IMR-90 (cell line): ENCODE data around the gene FFAR3. TPM values are rescaled to one million over a fixed set of nuclear protein-coding genes. Genes with fewer than 3 reads are reported as not detected.

Source experiments
- ATAC-seq: fragments of 200-7000 bp; cut with Tn5 transposase; 2 replicates; pipeline ENCODE4 v1.9.1; 2020; ENCODE audit warnings: low read depth, mild to moderate bottlenecking, moderate library complexity
- BruUV-seq: library from RNA; stranded (reverse); fragments of 400-500 nt; replicated peaks from 2 replicates; lab custom pipeline; 2021; lab: Mats Ljungman, UMichigan
- CTCF ChIA-PET: fragments of 300-600 bp; formaldehyde crosslinking; extraction: SDS; loops from one replicate; lab custom pipeline; 2021; ENCODE audit warnings: antibody characterized with exemption; lab: Yijun Ruan, JAX
- POLR2A ChIA-PET: fragments of 300-600 bp; sonication (Branson Sonifier 250); formaldehyde crosslinking; loops from one replicate; lab custom pipeline; 2022; ENCODE audit warnings: antibody characterized with exemption; ENCODE audit not compliant: unreplicated experiment; lab: Charles Lee
- DNase-seq: peaks from one replicate; pipeline ENCODE4 v3.0.0; 2013
- H2AFZ ChIP-seq: replicated peaks from 2 replicates; pipeline ENCODE3; 2013; ENCODE audit warnings: low read length, mild to moderate bottlenecking; ENCODE audit not compliant: poor library complexity
- H2AK5ac ChIP-seq: 2 replicates; pipeline ENCODE4 v1.6.1; 2013; ENCODE audit warnings: low read depth, low read length, inconsistent platforms
- H2AK9ac ChIP-seq: replicated peaks from 2 replicates; pipeline ENCODE3; 2013; ENCODE audit warnings: mild to moderate bottlenecking, low read depth, low read length, moderate library complexity; ENCODE audit not compliant: poor library complexity
- H2BK120ac ChIP-seq: 2 replicates; pipeline ENCODE4 v1.6.1; 2013; ENCODE audit warnings: low read depth, low read length, inconsistent platforms
- H2BK15ac ChIP-seq: 3 replicates; pipeline ENCODE4 v1.6.1; 2013; ENCODE audit warnings: low read depth, low read length, inconsistent platforms
- H2BK20ac ChIP-seq: 2 replicates; pipeline ENCODE4 v1.6.1; 2013; ENCODE audit warnings: low read depth, mild to moderate bottlenecking, inconsistent platforms, low read length, moderate library complexity
- H2BK5ac ChIP-seq: 2 replicates; pipeline ENCODE4 v1.6.1; 2013; ENCODE audit warnings: mild to moderate bottlenecking, low read depth, low read length, inconsistent platforms; ENCODE audit not compliant: poor library complexity, severe bottlenecking
- H3K14ac ChIP-seq: replicated peaks from 2 replicates; pipeline ENCODE4 v1.6.1; 2013; ENCODE audit warnings: low read depth, low read length, inconsistent platforms
- H3K18ac ChIP-seq: 2 replicates; pipeline ENCODE4 v1.6.1; 2013; ENCODE audit warnings: low read depth, low read length, control low read depth
- H3K23ac ChIP-seq: 2 replicates; pipeline ENCODE4 v1.6.1; 2013; ENCODE audit warnings: low read depth, low read length, inconsistent platforms
- H3K27ac ChIP-seq: 2 replicates; pipeline ENCODE4 v1.5.1; 2013; ENCODE audit warnings: mild to moderate bottlenecking, control low read depth, low read length; ENCODE audit not compliant: insufficient read depth
- H3K27me3 ChIP-seq: 2 replicates; pipeline ENCODE4 v1.6.1; 2013; ENCODE audit warnings: low read length; ENCODE audit not compliant: control insufficient read depth, insufficient read depth
- H3K36me3 ChIP-seq: 2 replicates; pipeline ENCODE4 v1.6.1; 2013; ENCODE audit warnings: low read length, mixed read lengths; ENCODE audit not compliant: control insufficient read depth, insufficient read depth
- H3K4ac ChIP-seq: 2 replicates; pipeline ENCODE4 v1.6.1; 2013; ENCODE audit warnings: low read depth, low read length, inconsistent platforms
- H3K4me1 ChIP-seq: 2 replicates; pipeline ENCODE4 v1.6.1; 2013; ENCODE audit warnings: low read length, mixed read lengths; ENCODE audit not compliant: control insufficient read depth, insufficient read depth
- H3K4me2 ChIP-seq: 2 replicates; pipeline ENCODE4 v1.6.1; 2013; ENCODE audit warnings: low read depth, mild to moderate bottlenecking, control low read depth, low read length, moderate library complexity
- H3K4me3 ChIP-seq: 2 replicates; pipeline ENCODE4 v1.5.1; 2013; ENCODE audit warnings: low read depth, mild to moderate bottlenecking, control low read depth, low read length, moderate library complexity; ENCODE audit not compliant: insufficient read depth
- H3K56ac ChIP-seq: 2 replicates; pipeline ENCODE4 v1.6.1; 2013; ENCODE audit warnings: low read length, inconsistent platforms; ENCODE audit not compliant: insufficient read depth; ENCODE audit errors: extremely low read depth
- H3K79me1 ChIP-seq, 2 experiments: 2 replicates each; pipeline ENCODE4 v1.6.1; 2013; ENCODE audit warnings: low read length in 2 of 2, inconsistent platforms in 1 of 2, low read depth in 1 of 2
- H3K9ac ChIP-seq: 2 replicates; pipeline ENCODE4 v1.6.1; 2013; ENCODE audit warnings: low read depth, low read length, control low read depth
- H3K9me1 ChIP-seq: 2 replicates; pipeline ENCODE4 v1.6.1; 2013; ENCODE audit warnings: low read length, inconsistent platforms; ENCODE audit not compliant: insufficient read depth
- H3K9me3 ChIP-seq: 2 replicates; pipeline ENCODE4 v1.6.1; 2013; ENCODE audit warnings: low read length; ENCODE audit not compliant: control insufficient read depth, insufficient read depth
- H4K20me1 ChIP-seq: 2 replicates; pipeline ENCODE4 v1.6.1; 2013; ENCODE audit warnings: low read length, inconsistent platforms; ENCODE audit not compliant: insufficient read depth
- H4K5ac ChIP-seq: 2 replicates; pipeline ENCODE4 v1.6.1; 2013; ENCODE audit warnings: mild to moderate bottlenecking, low read depth, low read length, control low read depth
- H4K8ac ChIP-seq, 2 experiments: 2 replicates each; pipeline ENCODE4 v1.6.1; 2013; ENCODE audit warnings: low read depth in 2 of 2, low read length in 2 of 2, control low read depth in 1 of 2, inconsistent platforms in 1 of 2
- H4K91ac ChIP-seq: 2 replicates; pipeline ENCODE4 v1.6.1; 2013; ENCODE audit warnings: low read depth, low read length, inconsistent platforms; ENCODE audit not compliant: insufficient read depth
- BHLHE40 ChIP-seq: fragments of 150-350 bp; IDR thresholded peaks from 2 replicates; pipeline ENCODE4 v1.6.1; 2016; ENCODE audit warnings: mild to moderate bottlenecking, low read depth, low read length
- CEBPB ChIP-seq: IDR thresholded peaks from 2 replicates; pipeline ENCODE4 v1.6.1; 2012; ENCODE audit warnings: low read depth, low read length, improper control_type of control experiment
- CHD1 ChIP-seq: IDR thresholded peaks from 2 replicates; pipeline ENCODE4 v1.6.1; 2012; ENCODE audit warnings: low read depth, low read length, improper control_type of control experiment
- CTCF ChIP-seq: conservative IDR thresholded peaks from 2 replicates; pipeline ENCODE4 v1.5.1; 2012; ENCODE audit warnings: mild to moderate bottlenecking, low read depth, low read length, improper control_type of control experiment
- ELK1 ChIP-seq: fragments of 150-350 bp; IDR thresholded peaks from 2 replicates; pipeline ENCODE4 v1.6.1; 2016; ENCODE audit warnings: low read depth, mild to moderate bottlenecking, low read length, moderate library complexity, borderline replicate concordance
- FOS ChIP-seq: fragments of 150-350 bp; IDR thresholded peaks from 2 replicates; pipeline ENCODE4 v1.6.1; 2016; ENCODE audit warnings: low read depth, low read length
- MAFK ChIP-seq: IDR thresholded peaks from 2 replicates; pipeline ENCODE4 v1.6.1; 2012; ENCODE audit warnings: low read depth, low read length, improper control_type of control experiment
- MAZ ChIP-seq: IDR thresholded peaks from 2 replicates; pipeline ENCODE4 v1.6.1; 2012; ENCODE audit warnings: low read depth, mild to moderate bottlenecking, low read length, improper control_type of control experiment, moderate library complexity, borderline replicate concordance
- MXI1 ChIP-seq: IDR thresholded peaks from 2 replicates; pipeline ENCODE4 v1.6.1; 2012; ENCODE audit warnings: low read depth, mild to moderate bottlenecking, low read length, moderate library complexity, borderline replicate concordance
- NFE2L2 ChIP-seq: fragments of 150-350 bp; IDR thresholded peaks from 2 replicates; pipeline ENCODE4 v1.6.1; 2016; ENCODE audit warnings: low read depth, mild to moderate bottlenecking, low read length
- POLR2A ChIP-seq: IDR thresholded peaks from 2 replicates; pipeline ENCODE4 v1.6.1; 2012; ENCODE audit warnings: mild to moderate bottlenecking, low read depth, low read length
- RAD21 ChIP-seq: IDR thresholded peaks from 2 replicates; pipeline ENCODE4 v1.6.1; 2012; ENCODE audit warnings: low read length, improper control_type of control experiment
- RCOR1 ChIP-seq: IDR thresholded peaks from 2 replicates; pipeline ENCODE4 v1.6.1; 2012; ENCODE audit warnings: mild to moderate bottlenecking, low read length, improper control_type of control experiment; ENCODE audit not compliant: insufficient replicate concordance
- WGBS, 2 experiments: methylation state at CpG; one replicate each; pipeline versions ENCODE4 v1.1.5 to v1.1.7; 2013; ENCODE audit warnings: missing lambda C conversion rate in 2 of 2; ENCODE audit not compliant: insufficient read length in 1 of 2; ENCODE audit errors: extremely low coverage in 2 of 2; 5-methylcytosine and 5-hydroxymethylcytosine counted together
- dilution Hi-C: fragments of 300-500 bp; cut with HindIII; formaldehyde crosslinking; loops from one replicate; pipeline ENCODE4 v1.14.3; 2018; ENCODE audit warnings: low sequenced_read_pairs; ENCODE audit not compliant: unreplicated experiment
- in situ Hi-C: fragments of 300-500 bp; cut with MboI; formaldehyde crosslinking; loops from 3 replicates; pipeline ENCODE4 v1.14.3; 2019; ENCODE audit warnings: low sequenced_read_pairs, inconsistent platforms, mixed read lengths
- intact Hi-C: fragments of 100-400 bp; cut with micrococcal nuclease; formaldehyde crosslinking; loops from 2 replicates; pipeline ENCODE4 v1.10.0; 2022
- polyA plus RNA-seq, 3 experiments: library from polyadenylated mRNA; depleted of rRNA; stranded (reverse); fragments of >200 nt; gene quantifications; 2 replicates each; pipeline ENCODE4 v1.2.3, GENCODE V29; 2012; ENCODE audit warnings: low replicate concordance in 1 of 3
- total RNA-seq: library from RNA; depleted of rRNA; stranded (reverse); fragments of >200 nt; gene quantifications from 2 replicates; pipeline ENCODE4 v1.2.3, GENCODE V29; 2012

FFAR3 gene
- total and polyA plus RNA-seq, 2 of the 4 experiments (the other 2 are of a cell fraction), result not detected

- Histone ChIP-seq H3K9me3 (no peaks in the 10 kb centered on the region), H3K18ac (no peak overlapping the region), H3K36me3 (no peaks in the 10 kb centered on the region), H2AFZ (no peak overlapping the region), H3K4ac (no peak overlapping the region), H3K56ac (no peak overlapping the region), H4K8ac (no peak overlapping the region), H4K91ac (no peak overlapping the region), H4K5ac (no peak overlapping the region), H2BK20ac (no peak overlapping the region), H2BK15ac (no peak overlapping the region), H3K9ac (no peak overlapping the region), H3K27me3 (peaks cover 4% of the 10 kb centered on the region), H3K4me3 (no peak overlapping the region), H3K4me1 (no peaks in the 10 kb centered on the region), H2BK5ac (no peak overlapping the region), H3K14ac (no peak overlapping the region), H2AK9ac (no peak overlapping the region), H2AK5ac (no peak overlapping the region), H3K4me2 (no peak overlapping the region), H3K9me1 (no peaks in the 10 kb centered on the region), H3K79me1 (no peaks in the 10 kb centered on the region), H3K23ac (no peak overlapping the region), H4K20me1 (no peaks in the 10 kb centered on the region), H2BK120ac (no peak overlapping the region), H3K27ac (no peak overlapping the region)
- no TSS peak for BruUV-seq
- TF ChIP-seq ELK1 (no peak), MAFK (no peak), CHD1 (no peak), POLR2A (no peak), NFE2L2 (no peak), CEBPB (no peak), MXI1 (no peak), FOS (no peak), RAD21 (no peak), BHLHE40 (no peak), CTCF (no peak), MAZ (no peak), RCOR1 (no peak)
- ChIA-PET POLR2A (no interaction called here), CTCF (no interaction called here)
- WGBS, 2 experiments, result 57% methylated on average over 3 of the region's 8 CpGs; no CpG with 5 or more reads in 1 of the 2 experiments
- no peak for ATAC-seq
- intact Hi-C loops (loop anchor here (10.0 kb wide), 1 partner anchor 110 kb away; no protein-coding TSS in a partner anchor), dilution Hi-C loops (no loop called here), in situ Hi-C loops (no loop called here)
- no peak for DNase-seq
Observed at GRCh38 chr19:35354898-35355297, 3.4 kb upstream of the FFAR3 start.
